Central memory CD8-positive, alpha-beta T cell (primary cell): ENCODE measurements around the gene SYVN1.
A peak's percentile ranks its signal among the peaks of the same experiment; 100 is the strongest.

ENCODE experiments used
- ATAC-seq: fragments of 150-1000 bp; cut with Tn5 transposase; replicated peaks from 2 replicates; pipeline ENCODE4 v1.10.0; 2022; ENCODE audit warnings: mild to moderate bottlenecking, moderate FRiP score, moderate number of reproducible peaks; ENCODE audit not compliant: poor library complexity, severe bottlenecking; ENCODE audit errors: extremely low read depth
- DNase-seq, 2 donors: peaks; one replicate each; pipeline ENCODE4 v3.0.0; 2021; ENCODE audit warnings: low spot score in 2 of 2
- H3K27ac Mint-ChIP-seq: one replicate; pipeline ENCODE4 v1.8.0; 2022; ENCODE audit warnings: low read depth, mild to moderate bottlenecking, moderate library complexity, mixed read lengths
- H3K27me3 Mint-ChIP-seq: one replicate; pipeline ENCODE4 v1.8.0; 2022; ENCODE audit warnings: mixed read lengths
- H3K36me3 Mint-ChIP-seq: one replicate; pipeline ENCODE4 v1.8.0; 2022; ENCODE audit warnings: mild to moderate bottlenecking, moderate library complexity, mixed read lengths; ENCODE audit not compliant: insufficient read depth
- H3K4me1 Mint-ChIP-seq: one replicate; pipeline ENCODE4 v1.8.0; 2022; ENCODE audit warnings: mixed read lengths
- H3K4me3 Mint-ChIP-seq: one replicate; pipeline ENCODE4 v1.8.0; 2022; ENCODE audit warnings: mild to moderate bottlenecking, moderate library complexity, mixed read lengths
- H3K9me3 Mint-ChIP-seq: one replicate; pipeline ENCODE4 v1.8.0; 2022; ENCODE audit warnings: mixed read lengths

The SYVN1 gene

DNA sequence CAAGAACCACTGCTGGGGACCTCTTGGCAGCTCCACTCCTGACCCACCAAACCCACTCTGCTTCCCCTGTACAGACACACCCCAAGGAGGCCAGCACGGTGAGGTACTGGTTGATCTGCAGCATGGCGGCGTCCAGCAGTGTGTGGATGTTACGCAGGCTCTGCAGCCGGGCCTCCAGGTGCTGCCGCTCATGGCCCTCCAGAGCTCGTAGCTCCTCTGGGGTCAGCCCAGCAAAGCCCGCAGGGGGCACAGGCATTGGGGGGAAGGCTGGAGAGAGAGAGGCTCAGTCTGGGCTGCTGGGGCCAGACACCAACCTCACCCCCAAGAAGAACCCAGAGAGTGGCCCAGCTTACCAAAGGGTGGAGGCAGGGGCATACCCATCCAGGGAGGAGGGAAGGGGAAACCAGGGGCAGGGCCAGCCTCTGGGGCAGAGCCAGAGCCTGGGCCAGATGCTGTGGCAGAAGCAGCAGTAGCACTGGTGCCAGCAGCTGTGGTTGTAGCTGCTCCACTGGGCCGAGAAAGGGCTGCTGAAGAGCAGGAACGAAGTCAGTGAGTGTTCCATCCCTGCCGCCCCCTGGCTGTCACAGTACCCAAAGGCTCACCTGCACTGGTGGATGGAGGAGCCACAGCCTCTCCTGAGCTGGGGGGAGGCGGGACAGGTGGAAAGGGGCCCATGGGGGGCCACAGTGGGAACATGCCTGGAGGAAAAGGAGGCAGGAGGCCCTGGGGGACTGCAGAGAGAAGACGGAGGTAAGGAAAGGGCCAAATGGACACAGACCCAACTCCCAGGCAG is 4.5 kb downstream of the SYVN1 start:
- H3K4me3 Mint-ChIP-seq: no peak overlapping the region
- peaks cover 24% of the 10 kb centered on the region for H3K4me1 Mint-ChIP-seq
- no peaks in the 10 kb centered on the region for H3K9me3 Mint-ChIP-seq
- H3K36me3 Mint-ChIP-seq: peaks cover 41% of the 10 kb centered on the region
- H3K27me3 Mint-ChIP-seq: no peaks in the 10 kb centered on the region
- ATAC-seq (no peak), DNase-seq (no peak)
- no peak overlapping the region for H3K27ac Mint-ChIP-seq

DNA sequence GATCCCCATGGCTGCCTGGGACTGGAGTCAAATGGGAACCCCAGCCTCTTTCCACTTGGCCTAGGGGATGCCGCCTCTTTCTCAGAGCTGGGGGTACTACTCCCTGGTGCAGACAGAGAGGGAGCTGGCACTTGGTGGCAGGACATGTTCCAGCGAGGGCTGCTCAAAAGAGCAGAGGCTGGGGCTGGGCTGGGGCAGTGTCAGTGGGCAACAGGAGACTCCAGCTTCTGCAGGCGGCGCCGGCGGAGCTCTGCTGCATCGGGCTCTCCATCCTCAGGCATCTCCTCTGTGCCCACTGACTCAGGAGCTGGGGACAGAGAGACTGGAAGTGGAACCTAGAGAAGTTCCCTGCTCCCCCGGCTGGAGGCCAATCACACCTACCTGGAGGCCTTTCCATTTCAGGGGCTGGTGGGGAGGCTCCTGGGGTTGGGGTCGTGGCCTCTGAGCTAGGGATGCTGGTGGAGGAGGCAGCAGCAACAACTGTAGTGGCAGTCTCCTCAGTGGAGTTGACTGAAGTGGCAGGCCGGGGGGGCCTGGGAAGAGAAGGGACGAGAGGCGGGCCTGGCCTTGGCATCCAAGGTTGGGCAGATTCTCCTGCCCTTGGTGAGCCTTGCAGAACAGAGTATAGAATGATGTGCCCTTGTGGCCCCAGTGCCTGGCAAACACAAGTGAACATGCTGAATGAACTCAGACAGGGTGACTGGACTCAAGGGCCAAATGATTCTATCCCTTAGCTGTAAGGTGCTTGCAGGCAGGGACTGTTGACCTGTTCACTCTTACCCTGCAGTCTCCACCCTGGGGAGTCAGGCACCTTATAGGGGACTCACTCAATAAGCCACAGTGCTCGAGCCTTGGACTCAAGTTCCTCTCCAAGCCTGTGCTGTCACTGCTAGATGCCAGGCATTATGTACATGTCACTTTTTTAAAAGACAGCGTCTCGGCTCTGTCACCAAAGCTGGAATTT is 5.9 kb downstream of the SYVN1 start:
- Mint-ChIP-seq H3K36me3 (peaks cover 35% of the 10 kb centered on the region), H3K27ac (peak overlapping the region; percentile 51)

DNA sequence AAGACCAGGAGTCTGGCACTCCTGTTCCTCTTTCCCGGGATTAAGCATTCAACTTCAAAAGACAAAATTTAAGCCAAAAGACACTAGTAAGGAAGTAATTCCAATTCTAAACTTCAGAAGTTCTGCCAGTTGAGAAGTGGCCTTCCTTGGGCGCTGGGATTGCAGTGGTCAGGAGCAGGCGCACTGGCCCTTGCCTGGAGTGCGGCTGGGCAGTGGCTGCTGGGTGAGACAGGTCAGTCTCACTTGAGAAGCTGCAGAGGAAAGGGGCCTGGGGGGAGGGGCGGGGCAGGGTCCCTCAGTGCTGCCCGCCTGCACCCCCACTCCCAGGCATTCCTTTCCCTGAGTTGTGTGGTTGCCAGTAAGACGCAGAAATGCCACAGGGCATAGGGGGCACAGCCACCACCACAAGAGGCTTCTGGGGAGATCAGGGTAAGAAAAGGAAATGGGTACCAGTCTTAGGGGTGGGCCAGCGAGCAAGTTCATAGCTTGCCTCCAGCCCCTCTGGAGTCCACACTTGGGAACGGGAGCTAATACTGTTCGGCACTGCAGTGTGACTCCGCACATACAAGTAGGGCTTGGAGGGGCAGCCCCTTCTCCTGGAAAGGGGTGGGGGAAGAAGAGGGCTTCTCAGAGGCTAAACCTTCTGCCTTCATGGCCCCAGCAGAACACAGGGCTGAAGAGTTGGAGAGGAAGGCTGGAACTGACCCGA is 6.7 kb downstream of the SYVN1 start:
- DNase-seq: no peak
- Mint-ChIP-seq H3K27me3 (no peaks in the 10 kb centered on the region), H3K4me3 (no peak overlapping the region), H3K36me3 (peaks cover 33% of the 10 kb centered on the region), H3K27ac (peak overlapping the region; percentile 51), H3K4me1 (peaks cover 10% of the 10 kb centered on the region), H3K9me3 (no peaks in the 10 kb centered on the region)
- no peak for ATAC-seq

More for the DNA sequence above, 5.9 kb downstream of the SYVN1 start:
- DNase-seq: no peak
- Mint-ChIP-seq H3K27me3 (no peaks in the 10 kb centered on the region), H3K4me1 (peaks cover 19% of the 10 kb centered on the region), H3K9me3 (no peaks in the 10 kb centered on the region), H3K4me3 (no peak overlapping the region)
- ATAC-seq: no peak

DNA sequence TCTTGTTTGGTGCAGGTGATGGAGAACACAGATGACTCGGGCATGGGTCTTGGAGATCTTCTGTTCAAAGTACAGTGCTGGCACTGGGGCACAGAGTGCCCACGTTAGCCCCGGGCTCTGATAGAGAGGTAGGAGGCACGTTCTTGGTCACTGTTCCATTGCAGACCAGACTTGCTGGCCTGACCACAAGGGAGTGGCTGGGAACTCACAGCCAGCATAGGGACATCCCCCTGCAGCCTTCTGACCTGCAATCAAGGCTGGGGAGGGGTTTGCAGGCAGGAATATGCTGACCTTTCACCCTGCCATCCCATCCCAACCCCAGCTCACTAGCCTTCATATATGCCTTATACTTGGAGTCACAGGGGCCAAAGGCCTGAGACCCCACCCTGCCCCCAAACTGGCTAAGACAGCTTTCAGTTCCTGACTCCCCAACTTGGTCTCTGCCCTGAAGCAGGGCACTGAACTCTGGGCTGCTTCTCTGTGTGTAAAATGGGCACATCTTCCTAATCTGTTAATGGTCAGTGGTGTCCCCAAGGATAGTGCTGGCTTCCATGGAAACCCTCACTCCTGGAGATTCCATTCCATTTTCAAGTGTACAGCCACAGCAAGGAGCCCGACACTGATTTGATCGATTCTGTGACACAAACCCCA is 7.6 kb downstream of the SYVN1 start:
- ATAC-seq (no peak), DNase-seq (no peak)
- H3K4me3 Mint-ChIP-seq: no peak overlapping the region
- H3K4me1 Mint-ChIP-seq: peaks cover 14% of the 10 kb centered on the region
- H3K27me3 Mint-ChIP-seq: no peaks in the 10 kb centered on the region
- no peaks in the 10 kb centered on the region for H3K9me3 Mint-ChIP-seq
- H3K36me3 Mint-ChIP-seq: peaks cover 39% of the 10 kb centered on the region
- H3K27ac Mint-ChIP-seq: no peak overlapping the region

DNA sequence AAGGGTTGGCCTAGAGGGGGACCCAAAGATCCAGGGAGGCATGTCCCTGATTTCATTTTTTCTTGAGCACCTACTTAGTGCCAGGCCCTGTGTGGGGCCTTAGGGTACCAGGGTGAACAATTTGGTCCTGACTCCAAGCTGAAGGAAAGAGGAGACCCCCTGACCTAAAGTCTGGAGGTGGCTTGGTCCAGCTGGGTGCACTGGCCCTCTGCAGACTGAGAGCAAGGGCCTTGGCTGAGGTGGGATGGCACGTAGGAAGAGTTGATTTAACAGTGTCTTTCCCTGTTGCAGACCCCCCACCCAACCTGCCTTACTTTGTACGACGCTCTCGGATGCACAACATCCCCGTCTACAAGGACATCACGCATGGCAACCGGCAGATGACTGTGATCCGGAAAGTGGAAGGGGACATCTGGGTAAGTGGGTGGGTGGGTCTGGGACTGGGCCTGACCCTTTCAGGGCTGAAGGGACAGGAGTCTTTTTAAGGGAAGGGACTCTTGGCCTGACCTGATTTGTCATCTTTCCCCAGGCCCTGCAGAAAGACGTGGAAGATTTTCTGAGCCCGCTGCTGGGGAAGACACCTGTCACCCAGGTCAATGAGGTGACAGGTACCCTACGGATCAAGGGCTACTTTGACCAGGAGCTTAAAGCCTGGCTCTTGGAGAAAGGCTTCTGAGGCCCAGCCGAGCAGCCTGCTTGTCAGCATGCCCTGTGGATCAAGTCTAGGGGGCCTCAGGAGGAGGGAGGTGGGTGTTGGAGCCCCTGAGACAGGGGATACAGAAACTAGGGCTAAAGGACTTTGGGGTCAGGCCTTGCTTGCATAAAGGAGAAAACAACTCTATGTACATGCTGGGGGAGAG is 8.9 kb downstream of the SYVN1 start:
- no peak for ATAC-seq
- no peaks in the 10 kb centered on the region for H3K27me3 Mint-ChIP-seq
- DNase-seq: no peak

DNA sequence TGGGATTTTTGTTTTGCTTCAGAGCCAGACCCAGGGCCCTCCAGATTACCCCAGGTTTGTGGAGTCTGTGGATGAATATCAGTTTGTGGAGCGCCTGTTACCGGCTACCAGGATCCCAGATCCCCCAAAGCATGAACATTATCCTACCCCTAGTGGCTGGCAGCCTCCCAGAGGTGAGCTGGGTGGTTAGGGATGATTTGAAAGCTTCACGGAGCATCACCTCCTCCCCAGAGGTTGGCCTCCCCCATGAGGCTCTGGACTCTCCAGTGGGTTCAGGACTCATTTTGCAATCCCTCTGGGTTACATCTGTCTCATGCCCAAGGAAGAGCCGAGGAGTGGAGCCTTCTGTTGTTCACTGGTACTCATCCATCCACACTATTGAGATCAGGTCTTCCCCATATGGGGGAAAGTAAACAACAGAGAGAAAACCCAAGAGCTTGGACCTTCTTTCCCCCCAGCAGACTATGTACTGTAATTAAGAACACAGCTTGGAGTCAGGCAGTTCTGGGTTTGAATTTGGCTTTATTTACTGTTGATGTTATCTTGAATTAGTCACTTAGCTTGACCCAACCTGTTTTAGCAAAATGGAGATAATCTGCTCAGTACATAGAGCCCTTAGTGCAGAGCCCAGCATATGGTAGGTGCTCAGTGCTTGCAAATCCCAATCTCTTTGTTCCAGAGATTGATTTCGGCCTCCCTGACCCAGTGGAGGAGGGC is 9.7 kb downstream of the SYVN1 start:
- H3K27me3 Mint-ChIP-seq: no peaks in the 10 kb centered on the region
- H3K27ac Mint-ChIP-seq: no peak overlapping the region
- H3K36me3 Mint-ChIP-seq: peaks cover 47% of the 10 kb centered on the region
- no peaks in the 10 kb centered on the region for H3K9me3 Mint-ChIP-seq
- peak overlapping the region; percentile 25 for H3K4me3 Mint-ChIP-seq
- peaks cover 16% of the 10 kb centered on the region for H3K4me1 Mint-ChIP-seq
- ATAC-seq (no peak), DNase-seq (no peak)

More for the DNA sequence above, 8.9 kb downstream of the SYVN1 start:
- H3K36me3 Mint-ChIP-seq: peaks cover 40% of the 10 kb centered on the region
- H3K9me3 Mint-ChIP-seq: no peaks in the 10 kb centered on the region
- H3K4me1 Mint-ChIP-seq: peaks cover 16% of the 10 kb centered on the region
- H3K27ac Mint-ChIP-seq: no peak overlapping the region
- H3K4me3 Mint-ChIP-seq: no peak overlapping the region

DNA sequence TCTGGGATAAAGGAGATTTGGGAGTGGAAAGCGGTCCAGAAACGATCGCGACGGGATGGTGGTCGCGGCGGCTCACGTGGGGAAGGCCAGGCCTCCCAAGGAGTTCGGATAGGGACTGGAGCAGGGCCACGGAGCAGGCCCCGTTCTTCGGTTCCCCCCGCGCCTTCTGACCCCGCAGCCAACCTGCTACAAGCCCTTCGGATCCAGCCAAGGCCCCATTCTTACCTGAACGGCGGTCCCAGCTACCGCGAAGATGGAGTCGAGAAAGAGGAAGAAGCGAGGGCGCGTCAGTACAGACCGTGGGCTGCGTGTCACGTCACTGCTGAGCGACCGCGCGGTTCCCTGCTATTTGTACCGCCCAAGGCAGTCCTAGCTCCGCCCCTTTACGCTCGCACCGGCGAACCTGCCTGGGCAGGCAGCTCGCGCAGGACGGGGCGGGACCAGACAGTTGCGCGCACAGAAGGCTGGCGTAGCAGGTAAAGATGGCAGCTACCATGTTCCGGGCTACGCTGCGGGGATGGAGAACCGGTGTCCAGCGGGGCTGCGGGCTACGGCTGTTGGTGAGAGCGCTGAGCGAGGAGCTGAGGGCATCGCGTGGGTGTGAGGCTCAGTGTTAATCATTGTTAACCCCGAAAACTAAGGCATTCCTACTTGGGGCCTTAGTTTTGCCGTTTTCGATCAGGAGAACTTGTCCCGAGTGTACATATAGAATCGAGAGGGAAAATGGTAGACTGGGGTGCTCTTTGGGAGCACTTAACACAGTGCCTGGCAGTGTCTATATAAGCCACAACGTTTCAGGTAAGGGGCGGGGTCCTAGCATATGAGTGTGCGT is 12.2 kb downstream of the SYVN1 start, which contains the start of the genes FAU and MRPL49:
TSS of gene FAU (minus strand) at position 270 of the 832 bp plus-strand sequence. CDS start 321 bp downstream, outside the sequence.
TSS of gene MRPL49 (plus strand) at position 457 of the 832 bp plus-strand sequence. CDS start at position 483, 26 bp downstream.
- DNase-seq (peak; percentile 93 to 98), ATAC-seq (peak; percentile 86)
- Mint-ChIP-seq H3K4me1 (peaks cover 24% of the 10 kb centered on the region), H3K36me3 (peaks cover 55% of the 10 kb centered on the region), H3K4me3 (peak within 1 kb of the TSS; percentile 96), H3K27me3 (no peaks in the 10 kb centered on the region), H3K9me3 (no peaks in the 10 kb centered on the region), H3K27ac (peak within 1 kb of the TSS; percentile 99)

DNA sequence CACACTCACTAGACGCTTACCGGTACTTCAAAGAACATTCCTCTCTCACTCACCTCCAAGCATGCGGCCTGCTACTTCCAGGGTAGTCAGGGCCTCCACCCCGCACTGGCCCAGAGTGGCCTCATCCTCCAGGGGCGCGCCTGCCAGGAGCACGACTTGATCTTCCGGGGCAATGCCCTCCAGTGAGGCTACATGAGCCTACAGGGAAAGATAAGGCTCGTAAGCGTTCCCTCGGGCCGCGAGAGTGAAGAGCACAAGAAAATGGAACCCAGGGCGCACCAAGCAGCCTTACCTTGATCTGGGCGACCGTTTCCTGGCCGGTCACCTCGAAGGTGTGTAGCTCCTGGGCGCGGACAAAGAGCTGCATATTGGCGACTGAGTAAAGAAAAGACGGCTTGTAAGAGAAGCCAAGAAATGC is 12.9 kb downstream of the SYVN1 start:
- H3K36me3 Mint-ChIP-seq: peaks cover 57% of the 10 kb centered on the region
- peak overlapping the region; percentile 96 for H3K4me3 Mint-ChIP-seq
- ATAC-seq (no peak), DNase-seq (no peak)
- peak overlapping the region; percentile 99 for H3K27ac Mint-ChIP-seq
- no peaks in the 10 kb centered on the region for H3K27me3 Mint-ChIP-seq
- H3K9me3 Mint-ChIP-seq: no peaks in the 10 kb centered on the region
- H3K4me1 Mint-ChIP-seq: peaks cover 24% of the 10 kb centered on the region

DNA sequence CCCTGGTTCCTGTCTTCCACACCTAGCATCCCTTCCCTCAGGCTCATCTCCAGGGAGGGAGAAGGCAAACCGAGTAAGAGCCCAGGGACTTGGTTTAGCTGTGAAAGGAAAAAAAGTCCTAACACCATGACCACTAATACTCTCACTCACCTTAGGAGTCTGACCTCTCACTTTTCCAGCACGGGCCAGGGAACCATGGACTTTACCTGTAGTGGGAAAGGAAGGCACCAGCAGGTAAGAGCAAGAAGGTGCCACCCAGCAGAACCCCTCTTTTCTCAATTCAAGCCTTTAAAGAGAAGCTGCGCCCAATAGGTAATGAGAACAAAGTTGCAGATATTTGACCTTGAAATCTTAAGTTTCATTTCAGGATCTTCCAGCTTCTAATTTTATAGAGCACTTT is 13.5 kb downstream of the SYVN1 start:
- ATAC-seq (no peak), DNase-seq (no peak)
- H3K4me3 Mint-ChIP-seq: peak overlapping the region; percentile 96
- H3K27me3 Mint-ChIP-seq: no peaks in the 10 kb centered on the region
- peak overlapping the region; percentile 99 for H3K27ac Mint-ChIP-seq
- peaks cover 24% of the 10 kb centered on the region for H3K4me1 Mint-ChIP-seq
- H3K9me3 Mint-ChIP-seq: no peaks in the 10 kb centered on the region
- H3K36me3 Mint-ChIP-seq: peaks cover 51% of the 10 kb centered on the region

DNA sequence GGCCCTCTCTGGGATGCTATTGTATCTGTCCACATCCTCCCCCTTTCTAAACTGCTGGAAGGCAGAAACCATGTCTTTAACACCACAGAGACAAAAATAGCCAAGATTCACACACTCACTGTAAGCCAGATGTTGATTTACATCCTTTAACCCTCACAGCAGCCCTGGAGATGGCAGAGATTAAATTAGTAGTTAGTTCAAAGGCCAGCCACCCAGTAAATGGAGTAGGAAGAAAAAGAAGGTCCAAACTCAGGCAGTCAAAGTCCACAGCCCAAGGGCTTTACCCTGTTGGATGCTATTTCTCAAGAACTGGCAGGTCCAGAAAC is 14.7 kb downstream of the SYVN1 start:
- DNase-seq: no peak
- Mint-ChIP-seq H3K27ac (no peak overlapping the region), H3K4me1 (peaks cover 24% of the 10 kb centered on the region), H3K4me3 (no peak overlapping the region), H3K27me3 (no peaks in the 10 kb centered on the region), H3K9me3 (no peaks in the 10 kb centered on the region), H3K36me3 (peaks cover 43% of the 10 kb centered on the region)
- no peak for ATAC-seq
